ENCODE data around the gene RPS6KA2.

GRCh38 chr6:166597711-166598440 lies 29.2 kb downstream of the RPS6KA2 start:
- no peak for TF ChIP-seq CTCF (IDR thresholded peaks at IDR 0.05)
- TF ChIP-seq POLR2A (IDR thresholded peaks at IDR 0.05) = no peak
